ENCODE measurements around the gene LCN15. TPM values are rescaled to one million over a fixed set of nuclear protein-coding genes. Genes with fewer than 3 reads are reported as not detected.

Gene LCN15
- total and polyA plus RNA-seq, 9 donors = not detected

- intact Hi-C loops (cut with DNase I) = no loop called here
- Histone ChIP-seq H3K4me1 (ENCODE audit: insufficient read depth) (peaks cover 15% of the 10 kb centered on the region), H3K9me3 (no peaks in the 10 kb centered on the region), H3K27me3 (no peaks in the 10 kb centered on the region), H3K36me3 (no peaks in the 10 kb centered on the region), H3K4me3 (peak overlapping the region; percentile 68), H3K27ac (no peak overlapping the region)
- TF ChIP-seq EP300 (IDR thresholded peaks at IDR 0.05) (no peak), CTCF (IDR thresholded peaks at IDR 0.05) (no peak)
- DNase-seq = no peak
- WGBS, 3 donors = 20 to 32% (median 21%) methylated on average over 18 of the region's 18 CpGs
These were observed 37.6 kb downstream of the LCN15 start for GRCh38 chr9:136726631-136727191.

GRCh38 chr9:136726118-136726517 is 38.2 kb downstream of the LCN15 start:
- intact Hi-C loops (cut with DNase I) = no loop called here
- WGBS, 3 donors = 67 to 76% (median 70%) methylated on average over 16 of the region's 16 CpGs
- Histone ChIP-seq H3K36me3 (no peaks in the 10 kb centered on the region), H3K27me3 (no peaks in the 10 kb centered on the region), H3K27ac (no peak overlapping the region), H3K4me3 (peak overlapping the region; percentile 68), H3K9me3 (no peaks in the 10 kb centered on the region), H3K4me1 (ENCODE audit: insufficient read depth) (peaks cover 15% of the 10 kb centered on the region)
- DNase-seq = no peak
- TF ChIP-seq EP300 (IDR thresholded peaks at IDR 0.05) (no peak), POLR2A (IDR thresholded peaks at IDR 0.05) (no peak), CTCF (IDR thresholded peaks at IDR 0.05) (no peak)

- TF ChIP-seq POLR2A (IDR thresholded peaks at IDR 0.05) (no peak), CTCF (IDR thresholded peaks at IDR 0.05) (no peak), EP300 (IDR thresholded peaks at IDR 0.05) (no peak)
- intact Hi-C loops (cut with DNase I) = no loop called here
- H3K4me3 ChIP-seq = no peak overlapping the region
These were observed 38.7 kb downstream of the LCN15 start for GRCh38 chr9:136725612-136726011.

GRCh38 chr9:136724772-136725171 is 39.5 kb downstream of the LCN15 start:
- WGBS, 3 donors = 70 to 75% (median 75%) methylated on average over 7 of the region's 7 CpGs
- Histone ChIP-seq H3K36me3 (no peaks in the 10 kb centered on the region), H3K4me1 (ENCODE audit: insufficient read depth) (peaks cover 15% of the 10 kb centered on the region), H3K4me3 (no peak overlapping the region), H3K27ac (no peak overlapping the region), H3K27me3 (no peaks in the 10 kb centered on the region), H3K9me3 (no peaks in the 10 kb centered on the region)
- intact Hi-C loops (cut with DNase I) = no loop called here
- TF ChIP-seq EP300 (IDR thresholded peaks at IDR 0.05) (no peak), CTCF (IDR thresholded peaks at IDR 0.05) (no peak), POLR2A (IDR thresholded peaks at IDR 0.05) (no peak)
- DNase-seq = no peak

More at GRCh38 chr9:136725612-136726011, 38.7 kb downstream of the LCN15 start:
- DNase-seq = no peak
- H3K9me3 ChIP-seq = no peaks in the 10 kb centered on the region
- peaks cover 15% of the 10 kb centered on the region for H3K4me1 ChIP-seq (ENCODE audit: insufficient read depth)
- no peaks in the 10 kb centered on the region for H3K27me3 ChIP-seq
- no peak overlapping the region for H3K27ac ChIP-seq
- H3K36me3 ChIP-seq = no peaks in the 10 kb centered on the region
- 73 to 81% (median 73%) methylated on average over 10 of the region's 10 CpGs for WGBS, 3 donors

Measured in ovary (tissue), 9 donors.